Smooth muscle cell of the brain vasculature (primary cell): ENCODE results near the gene RNF4.
"Not testable (repeated sequence)": the region's sequence is repeated elsewhere in the genome, so short reads cannot be mapped to it uniquely, and the experiment has no call there.

Experiments used
- DNase-seq: peaks from one replicate; pipeline ENCODE4 v3.0.0-alpha.2; 2012; ENCODE audit warnings: low read depth, low spot score

The RNF4 gene

DNA sequence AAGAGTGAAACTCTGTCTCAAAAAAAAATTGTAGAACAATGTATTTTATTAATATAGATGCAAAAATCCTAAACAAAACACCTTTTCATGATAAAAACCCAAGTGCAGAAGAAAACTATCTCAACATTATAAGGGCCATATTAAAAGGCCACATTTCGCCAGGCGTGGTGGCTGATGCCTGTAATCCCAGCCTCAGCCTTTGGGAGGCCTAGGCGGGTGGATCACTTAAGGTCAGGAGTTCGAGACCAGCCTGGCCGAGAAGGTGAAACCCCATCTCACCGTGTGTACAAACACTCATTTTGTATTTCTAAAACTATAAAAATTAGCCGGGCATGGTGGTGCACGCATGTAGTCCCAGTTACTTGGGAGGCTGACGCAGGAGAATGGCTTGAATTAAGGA lies 57.7 kb downstream of the RNF4 start:
- DNase-seq = no peak

DNA sequence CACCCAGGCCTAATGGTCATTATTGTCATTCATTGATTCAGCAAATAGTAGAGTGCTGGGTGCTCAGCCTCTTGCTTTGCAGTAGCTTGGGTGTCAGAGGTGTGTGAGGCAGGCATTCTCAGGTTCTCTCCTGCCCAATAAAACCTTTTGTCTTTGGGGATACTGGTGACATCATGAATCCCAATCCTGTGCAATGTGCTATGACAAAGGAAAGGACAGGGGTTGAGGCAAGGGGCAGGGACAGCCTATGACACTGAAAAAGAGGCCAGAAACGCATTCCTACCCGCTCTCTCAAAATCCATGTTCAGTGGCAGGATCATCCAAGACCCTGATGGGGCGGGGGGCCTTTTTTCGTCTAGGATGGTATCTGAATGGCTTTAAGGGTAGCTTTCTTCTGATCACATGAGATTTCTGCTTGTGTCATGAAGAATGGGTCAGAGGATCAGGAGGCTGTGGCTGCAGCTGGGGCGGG lies 66.0 kb downstream of the RNF4 start:
- DNase-seq = no peak

DNA sequence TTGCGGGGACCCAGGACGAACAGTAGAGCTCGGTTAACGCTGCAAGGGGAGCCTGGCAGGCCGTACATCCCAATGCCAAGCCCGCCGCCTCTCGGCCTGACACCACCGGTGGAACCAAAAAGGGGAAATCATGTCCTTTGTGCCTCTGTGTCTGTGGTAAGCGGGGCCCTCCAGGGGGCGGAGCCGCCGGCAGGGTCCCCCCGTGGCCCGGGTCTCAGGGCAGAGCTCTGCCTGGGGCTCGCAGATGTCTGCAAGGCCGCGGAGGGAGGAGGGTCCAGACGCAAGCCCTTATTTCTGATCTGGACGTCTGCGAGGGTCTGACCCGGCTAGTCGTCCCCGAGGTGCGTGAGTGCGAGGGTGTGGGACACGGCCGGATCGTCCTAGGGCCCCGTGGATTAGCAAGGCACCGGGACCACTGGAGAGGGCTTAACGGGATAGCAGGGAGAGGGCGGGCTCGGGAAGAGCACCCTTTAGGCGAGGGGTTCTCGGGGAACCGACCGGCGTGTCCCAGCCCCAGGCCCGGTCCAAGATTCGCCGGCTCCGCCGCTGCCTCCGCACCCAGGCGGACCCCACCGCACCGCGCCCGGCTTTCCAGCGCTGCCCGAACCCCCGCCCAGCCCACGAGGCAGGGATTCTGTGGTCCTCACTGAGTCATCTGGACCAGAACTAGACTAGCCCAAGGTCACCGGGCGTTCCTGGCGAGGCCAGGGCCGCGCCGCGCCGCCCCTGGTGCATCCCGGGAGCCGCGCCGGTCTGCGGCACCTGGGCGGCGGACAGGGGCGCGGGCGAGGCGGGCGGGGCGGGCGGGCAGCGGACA lies 66.7 kb downstream of the RNF4 start:
- DNase-seq = peak; percentile 10

DNA sequence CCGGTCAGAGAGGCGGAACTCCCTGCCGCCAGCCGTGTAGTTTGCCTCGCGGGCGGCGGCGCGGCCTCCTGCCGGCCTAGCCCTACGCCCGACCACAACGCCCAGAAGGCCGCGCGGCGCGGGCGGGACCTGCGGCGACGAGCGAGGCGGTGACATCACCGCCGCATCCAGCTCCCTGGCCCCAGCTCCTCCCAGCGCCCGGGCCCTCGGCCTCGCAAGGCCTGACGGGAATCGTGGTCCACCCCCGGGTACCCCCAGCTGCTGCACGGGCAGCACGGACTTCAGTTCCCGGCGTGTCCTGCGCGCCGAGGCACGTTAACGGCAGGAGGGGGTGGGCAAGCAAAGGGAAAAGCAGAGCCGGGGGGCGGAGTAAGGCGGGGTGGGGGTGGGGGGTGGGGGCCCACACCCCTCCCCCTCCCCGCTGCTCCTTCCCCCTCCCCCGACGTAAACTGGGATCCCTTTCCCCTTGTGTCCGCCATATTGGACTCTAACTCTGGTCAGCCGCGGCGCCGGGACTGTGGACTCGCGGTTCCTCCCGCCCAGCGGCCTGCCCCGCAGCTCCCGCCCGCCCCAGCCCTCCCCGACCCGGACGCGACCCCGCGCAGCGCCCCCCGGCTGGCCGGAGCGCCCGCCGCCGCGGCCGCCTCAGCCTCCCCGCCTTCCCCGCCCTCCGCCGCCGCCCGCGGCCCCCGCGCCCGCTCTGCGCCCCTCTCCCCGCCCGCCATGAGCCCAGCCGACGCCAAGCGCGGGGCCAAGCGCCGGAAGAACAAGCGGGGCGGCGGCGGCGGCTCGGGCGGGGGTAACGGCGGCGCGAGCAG lies 67.5 kb downstream of the RNF4 start, which contains the start of gene FAM193A:
Gene FAM193A, plus strand, starts transcription at position 455 of the 818 bp plus-strand sequence. Its CDS starts 269 bp downstream, at position 724.
- DNase-seq = peak; percentile 98

DNA sequence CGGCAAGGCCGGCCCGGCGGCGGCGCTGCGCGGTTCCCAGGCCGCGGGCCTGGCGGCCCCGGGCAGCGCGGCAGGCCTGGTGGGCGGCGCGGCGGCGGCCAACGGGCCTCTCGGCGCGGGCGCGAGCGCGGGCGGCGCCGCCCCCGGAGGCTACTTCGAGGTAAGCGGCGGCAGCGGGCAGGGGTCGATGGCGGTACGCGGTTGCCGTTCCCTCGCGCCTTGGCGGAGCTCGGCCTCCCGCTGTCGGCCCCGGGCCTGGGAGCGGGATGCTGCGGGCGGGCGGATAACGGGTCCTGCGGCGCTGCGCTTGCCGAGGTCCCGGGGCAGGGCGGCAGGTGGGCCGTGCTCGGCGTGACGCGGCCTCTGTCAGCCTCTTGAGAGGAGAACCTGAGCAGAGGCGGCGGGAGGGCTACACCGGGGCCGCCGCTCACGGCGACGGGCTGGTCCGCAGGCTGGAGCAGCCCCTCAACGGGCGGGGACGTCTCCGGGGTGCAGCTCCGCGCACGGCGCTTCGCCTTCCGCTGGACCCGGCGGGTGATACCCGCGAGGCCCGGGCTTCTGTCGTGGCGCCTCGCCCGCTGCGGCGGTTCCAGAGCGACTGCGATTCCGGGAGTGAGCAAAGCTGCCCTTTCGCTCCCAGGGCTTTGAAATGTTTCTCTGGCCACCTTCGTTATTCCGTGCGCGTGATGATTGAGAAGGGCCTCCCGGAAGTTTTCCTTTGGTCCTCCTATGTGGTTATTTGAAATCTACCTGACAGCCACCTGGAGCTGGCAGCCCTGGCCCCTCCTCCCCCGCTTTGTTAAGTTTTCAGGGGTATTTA lies 68.3 kb downstream of the RNF4 start:
- no peak for DNase-seq

DNA sequence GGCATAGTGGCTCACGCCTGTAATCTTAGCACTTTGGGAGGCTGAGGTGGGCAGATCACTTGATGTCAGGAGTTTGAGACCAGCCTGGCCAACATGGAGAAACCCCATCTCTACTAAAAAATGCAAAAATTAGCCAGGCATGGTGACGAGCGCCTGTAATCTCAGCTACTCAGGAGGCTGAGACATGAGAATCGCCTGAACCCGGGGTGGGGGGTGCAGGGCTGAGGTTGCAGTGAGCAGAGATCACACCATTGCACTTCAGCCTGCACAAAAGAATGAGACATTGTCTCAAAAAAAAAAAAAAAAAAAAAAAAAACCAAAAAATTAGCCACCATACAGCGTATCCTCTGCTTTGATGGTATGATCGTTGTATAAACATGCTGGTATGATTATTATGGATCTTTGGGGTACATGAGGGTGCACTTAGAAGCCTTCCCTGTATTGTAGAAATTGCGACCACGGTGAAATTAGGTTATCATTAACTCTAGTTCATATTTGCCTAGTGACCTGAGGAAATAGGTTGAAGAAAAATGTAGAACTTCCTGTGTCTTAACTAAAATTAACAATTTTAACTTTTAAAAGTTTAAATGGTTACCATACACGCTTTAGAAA lies 74.8 kb downstream of the RNF4 start:
- DNase-seq = not testable (repeated sequence)

DNA sequence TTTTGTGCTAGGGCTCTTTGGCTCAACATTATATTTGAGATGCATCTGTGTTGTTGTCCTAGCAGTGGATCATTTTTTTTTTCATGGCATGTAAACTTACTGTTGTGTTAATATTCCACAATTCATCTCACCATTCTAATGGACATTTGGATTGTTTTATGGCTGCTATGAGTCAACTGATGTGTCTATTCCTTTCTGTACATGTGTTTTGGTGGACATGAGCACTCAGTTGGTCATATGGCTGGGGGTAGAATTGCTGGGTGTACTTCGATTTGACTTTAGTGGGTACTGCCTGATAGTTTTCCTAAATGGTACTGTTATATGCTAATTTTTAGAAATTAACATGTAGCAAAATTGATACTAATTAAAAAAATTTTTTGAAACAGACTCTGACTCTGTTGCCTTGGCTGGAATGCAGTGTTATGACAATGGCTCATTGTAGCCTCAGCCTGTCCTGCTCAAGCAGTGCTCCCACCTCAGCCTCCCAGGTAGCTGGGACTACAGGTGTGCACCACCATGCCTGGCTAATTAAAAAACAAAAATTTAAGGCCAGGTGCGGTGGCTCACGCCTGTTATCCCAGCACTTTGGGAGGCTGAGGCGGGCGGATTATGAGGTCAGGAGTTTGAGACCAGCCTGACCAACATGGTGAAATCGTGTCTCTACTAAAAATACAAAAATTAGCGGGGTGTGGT lies 76.6 kb downstream of the RNF4 start:
- no peak for DNase-seq

DNA sequence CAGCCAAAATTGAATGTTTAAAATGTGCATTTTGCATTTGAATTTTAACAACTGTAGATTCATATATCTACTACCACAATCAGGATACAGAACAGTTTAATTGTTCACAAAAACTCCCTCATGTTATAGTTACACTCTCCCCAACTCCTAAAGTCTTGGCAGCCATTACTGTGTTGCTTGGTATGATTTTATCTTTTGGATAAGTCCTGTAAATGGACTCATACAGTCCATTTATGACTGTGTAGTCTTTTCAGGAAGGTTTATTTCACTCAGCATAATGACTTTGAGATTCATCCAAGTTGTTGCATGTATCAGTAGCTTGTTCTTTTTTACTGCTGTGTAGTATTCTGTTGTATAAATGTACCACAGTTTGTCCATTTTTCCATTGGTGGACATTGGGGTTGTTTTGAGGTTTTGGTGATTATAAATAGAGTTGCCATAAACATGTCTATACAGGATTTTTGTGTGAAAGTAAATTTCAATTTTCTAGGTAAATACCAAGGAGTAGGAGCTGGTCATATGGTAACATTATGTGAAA lies 77.4 kb downstream of the RNF4 start:
- no peak for DNase-seq

DNA sequence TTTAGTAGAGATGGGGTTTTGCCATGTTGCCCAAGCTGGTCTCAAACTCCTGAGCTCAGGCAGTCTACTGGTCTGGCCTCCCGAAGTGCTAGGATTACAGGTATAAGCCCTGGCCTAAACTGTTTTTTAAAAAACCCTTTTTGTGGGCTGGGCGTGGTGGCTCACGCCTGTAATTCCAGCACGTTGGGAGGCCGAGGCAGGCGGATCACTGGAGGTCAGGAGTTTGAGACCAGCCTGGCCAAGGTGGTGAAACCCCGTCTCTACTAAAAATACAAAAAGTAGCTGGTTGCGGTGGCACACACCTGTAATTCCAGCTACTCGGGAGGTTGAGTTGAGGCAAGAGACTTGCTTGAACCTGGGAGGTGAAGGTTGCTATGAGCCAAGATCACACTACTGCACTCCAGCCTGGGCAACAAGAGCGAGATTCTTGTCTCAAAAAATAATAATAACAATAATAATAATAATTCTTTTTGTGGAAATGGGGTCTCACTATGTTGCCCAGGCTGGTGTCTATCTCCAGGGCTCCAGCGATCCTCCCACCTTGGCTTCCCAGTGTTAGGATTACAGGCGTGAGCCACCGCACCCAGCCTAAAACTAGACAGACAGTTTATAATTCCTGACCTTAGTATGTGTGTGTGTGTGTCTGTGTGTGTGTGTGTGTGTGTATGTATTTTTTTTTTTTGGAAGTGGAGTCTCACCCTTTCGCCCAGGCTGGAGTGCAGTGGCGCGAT lies 78.2 kb downstream of the RNF4 start:
- DNase-seq = not testable (repeated sequence)

DNA sequence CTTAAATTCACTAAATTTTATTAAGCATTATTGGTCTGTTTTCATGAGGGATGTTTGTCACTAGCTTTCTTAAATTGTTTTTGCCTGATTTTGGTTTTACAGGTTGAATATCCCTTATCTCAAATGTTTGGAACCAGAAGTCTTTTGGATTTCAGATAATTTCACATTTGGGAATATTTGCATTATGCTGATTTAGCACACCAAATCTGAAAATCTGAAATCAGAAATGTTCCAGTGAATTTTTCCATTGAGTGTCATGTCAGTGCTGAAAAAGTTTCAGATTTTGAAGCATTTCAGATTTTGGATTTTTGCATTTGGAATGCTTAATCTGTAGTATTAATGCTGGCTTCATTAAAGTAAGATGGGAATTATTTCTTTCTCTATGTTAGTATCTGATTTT lies 82.2 kb downstream of the RNF4 start:
- no peak for DNase-seq

DNA sequence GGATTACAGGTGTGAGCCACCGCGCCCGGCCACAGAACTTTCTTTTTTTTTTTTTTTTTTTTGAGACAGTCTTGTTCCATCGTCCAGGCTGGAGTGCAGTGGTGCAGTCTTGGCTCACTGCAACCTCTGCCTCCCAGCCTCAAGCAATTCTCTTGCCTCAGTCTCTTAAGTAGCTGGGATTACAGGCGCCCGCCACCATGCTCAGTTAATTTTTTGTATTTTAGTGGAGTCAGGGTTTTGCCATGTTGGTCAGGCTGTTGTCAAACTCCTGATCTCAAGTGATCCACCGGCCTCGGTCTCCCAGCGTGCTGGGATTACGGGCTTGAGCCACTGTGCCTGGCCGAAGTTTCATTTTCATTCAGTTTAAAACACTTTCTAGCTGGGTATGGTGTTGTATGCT lies 83.9 kb downstream of the RNF4 start:
- no peak for DNase-seq

DNA sequence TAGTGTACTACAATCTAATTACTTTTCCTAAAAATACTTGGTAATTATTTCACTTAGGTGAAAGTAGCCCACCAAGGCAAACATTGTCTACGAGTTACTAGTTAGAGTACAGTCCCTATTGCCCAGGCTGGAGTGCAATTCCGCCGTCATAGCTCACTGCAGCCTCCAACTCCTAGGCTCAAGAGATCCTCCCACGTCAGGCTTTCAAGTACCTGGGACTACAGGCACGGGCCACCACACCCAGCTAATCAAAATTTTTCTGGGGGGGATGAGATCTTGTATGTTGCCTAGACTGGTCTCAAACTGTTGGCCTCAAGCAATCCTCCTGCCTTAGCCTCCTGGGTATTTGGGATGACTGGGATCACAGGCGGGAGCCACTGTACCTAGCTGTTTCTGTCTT lies 89.4 kb downstream of the RNF4 start:
- no peak for DNase-seq

DNA sequence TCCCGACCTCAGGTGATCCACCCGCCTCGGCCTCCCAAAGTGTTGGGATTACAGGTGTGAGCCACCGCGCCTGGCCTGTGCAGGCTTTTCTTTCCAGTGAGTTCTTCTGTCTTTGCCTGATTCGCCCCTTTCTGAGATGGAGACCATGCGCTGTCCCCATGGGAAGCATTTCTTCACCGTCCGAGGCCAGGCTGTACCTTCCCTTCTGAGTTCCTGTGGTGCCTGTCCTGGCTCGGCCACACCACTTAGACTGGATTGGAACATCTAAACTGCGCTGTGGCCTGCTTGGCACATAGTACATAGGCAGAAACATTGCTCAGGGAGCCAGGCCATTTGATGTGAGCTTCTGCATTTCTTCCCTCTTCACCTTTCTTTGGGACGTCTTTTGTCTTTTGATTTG lies 91.3 kb downstream of the RNF4 start:
- DNase-seq = no peak
